ACC112 (cell line): Measurements from ENCODE around the gene AP1S3.

Experiments used
- H2AFZ ChIP-seq: fragments of 200-600 bp; sonication (generic); one replicate; pipeline ENCODE4 v1.6.0; 2017; ENCODE audit warnings: antibody characterized with exemption, low read length; ENCODE audit not compliant: unreplicated experiment
- H3K27ac ChIP-seq: fragments of 200-600 bp; sonication (generic); 2 replicates; pipeline ENCODE4 v1.5.1; 2014; ENCODE audit warnings: low read depth, mild to moderate bottlenecking, antibody characterized with exemption, low read length, moderate library complexity
- H3K27me3 ChIP-seq: fragments of 200-600 bp; sonication (generic); 2 replicates; pipeline ENCODE4 v1.6.1; 2014; ENCODE audit warnings: mild to moderate bottlenecking, antibody characterized with exemption, low read length, moderate library complexity, mixed read lengths; ENCODE audit not compliant: insufficient read depth
- H3K36me3 ChIP-seq: fragments of 200-600 bp; sonication (generic); 2 replicates; pipeline ENCODE4 v1.6.1; 2016; ENCODE audit warnings: mild to moderate bottlenecking, antibody characterized with exemption, low read length, moderate library complexity, mixed read lengths; ENCODE audit not compliant: insufficient read depth
- H3K4me1 ChIP-seq: fragments of 200-600 bp; sonication (generic); one replicate; pipeline ENCODE4 v1.6.1; 2016; ENCODE audit warnings: low read length, mixed read lengths; ENCODE audit not compliant: insufficient read depth, unreplicated experiment, control insufficient read depth
- H3K4me3 ChIP-seq: fragments of 200-600 bp; sonication (generic); 2 replicates; pipeline ENCODE4 v1.5.1; 2014; ENCODE audit warnings: mild to moderate bottlenecking, low read depth, low read length
- H3K79me2 ChIP-seq: fragments of 200-600 bp; sonication (generic); one replicate; pipeline ENCODE4 v1.6.0; 2016; ENCODE audit warnings: low read length; ENCODE audit not compliant: control insufficient read depth, unreplicated experiment, insufficient read depth

The AP1S3 gene

GRCh38 chr2:223854741-223855140 is 17.4 kb upstream of the AP1S3 start:
- Histone ChIP-seq H3K27ac (no peak overlapping the region), H2AFZ (no peak overlapping the region), H3K36me3 (peaks cover 4% of the 10 kb centered on the region; the same call in 1 of the 2 replicates), H3K4me1 (peaks cover 10% of the 10 kb centered on the region), H3K79me2 (no peaks in the 10 kb centered on the region), H3K4me3 (no peak overlapping the region), H3K27me3 (no peaks in the 10 kb centered on the region)

GRCh38 chr2:223853425-223853837 is 16.0 kb upstream of the AP1S3 start:
- Histone ChIP-seq H3K4me3 (no peak overlapping the region), H3K79me2 (no peaks in the 10 kb centered on the region), H3K36me3 (peaks cover 7% of the 10 kb centered on the region; the same call in 1 of the 2 replicates), H2AFZ (no peak overlapping the region), H3K4me1 (peaks cover 10% of the 10 kb centered on the region), H3K27me3 (no peaks in the 10 kb centered on the region), H3K27ac (no peak overlapping the region)

- Histone ChIP-seq H3K4me3 (no peak overlapping the region), H3K36me3 (peaks cover 7% of the 10 kb centered on the region; the same call in 1 of the 2 replicates), H3K27ac (no peak overlapping the region)
Observed at GRCh38 chr2:223852281-223852795, 15.0 kb upstream of the AP1S3 start.

GRCh38 chr2:223847410-223847809 is 10.0 kb upstream of the AP1S3 start:
- no peaks in the 10 kb centered on the region for H3K79me2 ChIP-seq
- peaks cover 9% of the 10 kb centered on the region for H3K4me1 ChIP-seq
- H2AFZ ChIP-seq = no peak overlapping the region
- no peaks in the 10 kb centered on the region for H3K27me3 ChIP-seq
- peaks cover 6% of the 10 kb centered on the region; the same call in 1 of the 2 replicates for H3K36me3 ChIP-seq
- no peak overlapping the region for H3K27ac ChIP-seq
- no peak overlapping the region for H3K4me3 ChIP-seq

More at GRCh38 chr2:223852281-223852795, 15.0 kb upstream of the AP1S3 start:
- Histone ChIP-seq H3K4me1 (peaks cover 10% of the 10 kb centered on the region), H3K79me2 (no peaks in the 10 kb centered on the region), H2AFZ (no peak overlapping the region), H3K27me3 (no peaks in the 10 kb centered on the region)

- H3K27me3 ChIP-seq = no peaks in the 10 kb centered on the region
- no peak overlapping the region for H3K4me3 ChIP-seq
Observed at GRCh38 chr2:223846515-223846914, 9.1 kb upstream of the AP1S3 start.

GRCh38 chr2:223841436-223842190 is 4.2 kb upstream of the AP1S3 start:
- Histone ChIP-seq H3K36me3 (no peaks in the 10 kb centered on the region), H3K4me3 (no peak overlapping the region), H3K27me3 (no peaks in the 10 kb centered on the region), H2AFZ (no peak overlapping the region), H3K79me2 (no peaks in the 10 kb centered on the region), H3K27ac (no peak overlapping the region), H3K4me1 (peaks cover 5% of the 10 kb centered on the region)

More at GRCh38 chr2:223846515-223846914, 9.1 kb upstream of the AP1S3 start:
- Histone ChIP-seq H2AFZ (no peak overlapping the region), H3K27ac (peak overlapping the region; percentile 64), H3K79me2 (no peaks in the 10 kb centered on the region), H3K36me3 (peaks cover 3% of the 10 kb centered on the region; the same call in 1 of the 2 replicates), H3K4me1 (peaks cover 9% of the 10 kb centered on the region)

- Histone ChIP-seq H3K27ac (no peak overlapping the region), H3K79me2 (peaks cover 4% of the 10 kb centered on the region), H3K27me3 (no peaks in the 10 kb centered on the region), H3K4me3 (peak overlapping the region; percentile 84), H3K36me3 (no peaks in the 10 kb centered on the region), H3K4me1 (peaks cover 7% of the 10 kb centered on the region), H2AFZ (no peak overlapping the region)
Observed at GRCh38 chr2:223835701-223836532, 1.5 kb downstream of the AP1S3 start.

- no peak overlapping the region for H3K4me3 ChIP-seq
- no peak overlapping the region for H2AFZ ChIP-seq
- H3K79me2 ChIP-seq = peaks cover 4% of the 10 kb centered on the region
- H3K27ac ChIP-seq = no peak overlapping the region
- peaks cover 7% of the 10 kb centered on the region for H3K4me1 ChIP-seq
- H3K27me3 ChIP-seq = no peaks in the 10 kb centered on the region
- no peaks in the 10 kb centered on the region for H3K36me3 ChIP-seq
Observed at GRCh38 chr2:223834431-223834830, 3.0 kb downstream of the AP1S3 start.

- Histone ChIP-seq H3K4me3 (no peak overlapping the region), H3K27me3 (no peaks in the 10 kb centered on the region), H3K79me2 (peaks cover 4% of the 10 kb centered on the region), H3K36me3 (no peaks in the 10 kb centered on the region), H3K27ac (no peak overlapping the region), H2AFZ (no peak overlapping the region), H3K4me1 (peaks cover 7% of the 10 kb centered on the region)
Observed at GRCh38 chr2:223832241-223832903, 5.0 kb downstream of the AP1S3 start.

- Histone ChIP-seq H2AFZ (no peak overlapping the region), H3K27me3 (no peaks in the 10 kb centered on the region), H3K4me3 (no peak overlapping the region), H3K27ac (no peak overlapping the region), H3K4me1 (no peaks in the 10 kb centered on the region), H3K36me3 (no peaks in the 10 kb centered on the region), H3K79me2 (no peaks in the 10 kb centered on the region)
Observed at GRCh38 chr2:223829128-223829527, 8.3 kb downstream of the AP1S3 start.
